ENCODE measurements around the gene ESRRA. TPM values are rescaled to one million over a fixed set of nuclear protein-coding genes. Genes with fewer than 3 reads are reported as not detected.

Gene ESRRA
- polyA plus RNA-seq, 1 donor (not counting 4 experiments of a cell fraction or from before 2014, with no cell fraction given), result 20.8 TPM

DNA sequence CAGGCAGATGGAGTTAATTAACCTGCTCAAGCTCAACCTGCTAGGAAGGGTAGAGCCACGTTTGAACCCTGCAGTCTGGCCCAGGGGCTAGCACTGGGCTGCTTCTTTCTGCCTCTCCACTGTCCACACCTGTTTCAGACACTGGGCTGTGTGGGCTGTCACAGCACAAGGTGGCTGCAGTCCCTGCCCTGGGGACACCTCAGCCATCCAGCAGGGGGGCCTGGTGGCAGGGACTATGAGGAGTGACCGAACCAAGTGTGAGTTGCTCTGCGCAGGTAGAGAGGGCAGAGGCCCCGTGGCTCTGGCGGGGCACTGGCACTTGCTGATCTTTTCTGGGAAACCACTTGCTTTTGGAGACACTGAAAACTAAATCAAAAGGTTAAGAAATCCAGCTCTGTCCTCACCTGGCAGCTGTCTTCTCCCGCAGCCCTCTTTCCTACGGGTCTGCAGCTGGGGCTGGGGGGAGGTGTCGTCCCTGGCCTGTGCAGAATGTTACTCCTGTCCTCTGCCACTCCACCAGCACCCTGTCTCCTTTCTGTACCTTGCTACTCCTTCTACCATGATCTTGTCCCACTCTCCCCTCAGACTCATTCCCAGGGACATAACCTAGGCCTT lies 26.6 kb upstream of the ESRRA start:
- Histone ChIP-seq H3K27ac (ENCODE audit: control insufficient read depth, insufficient read depth, low read length) (no peak overlapping the region), H2AFZ (ENCODE audit: control insufficient read depth, low read length) (no peak overlapping the region), H3K27me3 (ENCODE audit: control insufficient read depth, extremely low read depth, insufficient read depth, low read length) (no peaks in the 10 kb centered on the region), H3K4me2 (ENCODE audit: control insufficient read depth, extremely low read depth, insufficient read depth, low read depth, low read length) (no peak overlapping the region), H3K36me3 (ENCODE audit: control insufficient read depth in 2 of 2, extremely low read depth in 1 of 2, insufficient read depth in 2 of 2, low read length in 2 of 2) (peaks cover 12 to 19% of the 10 kb centered on the region in 2 experiments), H3K79me2 (ENCODE audit: control insufficient read depth, insufficient read depth, low read length) (peaks cover 12% of the 10 kb centered on the region), H3K4me1 (ENCODE audit: control insufficient read depth, extremely low read depth, insufficient read depth, low read length) (peaks cover 22% of the 10 kb centered on the region), H3K9ac (ENCODE audit: control insufficient read depth, extremely low read depth, insufficient read depth, low read length) (no peak overlapping the region), H3K9me1 (ENCODE audit: control insufficient read depth, extremely low read depth, insufficient read depth, low read length) (no peaks in the 10 kb centered on the region), H3K4me3 (ENCODE audit: control insufficient read depth in 2 of 3, extremely low read depth in 1 of 3, insufficient read depth in 2 of 3, low read depth in 1 of 3, low read length in 3 of 3) (no peak overlapping the region), H3K9me3 (ENCODE audit: control insufficient read depth, low read depth, low read length) (no peaks in the 10 kb centered on the region), H4K20me1 (ENCODE audit: control insufficient read depth, extremely low read depth, insufficient read depth, low read length) (no peaks in the 10 kb centered on the region)
- dilution Hi-C loops (cut with MboI; ENCODE audit: extremely low pct_ligation_motif_present, low sequenced_read_pairs), result no loop called here
- DNase-seq (ENCODE audit: low read depth, low spot score) (no peak), FAIRE-seq (no peak)
- TF ChIP-seq EZH2 (IDR thresholded peaks at IDR 0.05; ENCODE audit: low read length), result no peak
- TF ChIP-seq, protein P1, sequence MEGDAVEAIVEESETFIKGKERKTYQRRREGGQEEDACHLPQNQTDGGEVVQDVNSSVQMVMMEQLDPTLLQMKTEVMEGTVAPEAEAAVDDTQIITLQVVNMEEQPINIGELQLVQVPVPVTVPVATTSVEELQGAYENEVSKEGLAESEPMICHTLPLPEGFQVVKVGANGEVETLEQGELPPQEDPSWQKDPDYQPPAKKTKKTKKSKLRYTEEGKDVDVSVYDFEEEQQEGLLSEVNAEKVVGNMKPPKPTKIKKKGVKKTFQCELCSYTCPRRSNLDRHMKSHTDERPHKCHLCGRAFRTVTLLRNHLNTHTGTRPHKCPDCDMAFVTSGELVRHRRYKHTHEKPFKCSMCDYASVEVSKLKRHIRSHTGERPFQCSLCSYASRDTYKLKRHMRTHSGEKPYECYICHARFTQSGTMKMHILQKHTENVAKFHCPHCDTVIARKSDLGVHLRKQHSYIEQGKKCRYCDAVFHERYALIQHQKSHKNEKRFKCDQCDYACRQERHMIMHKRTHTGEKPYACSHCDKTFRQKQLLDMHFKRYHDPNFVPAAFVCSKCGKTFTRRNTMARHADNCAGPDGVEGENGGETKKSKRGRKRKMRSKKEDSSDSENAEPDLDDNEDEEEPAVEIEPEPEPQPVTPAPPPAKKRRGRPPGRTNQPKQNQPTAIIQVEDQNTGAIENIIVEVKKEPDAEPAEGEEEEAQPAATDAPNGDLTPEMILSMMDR (optimal IDR thresholded peaks at IDR 0.05 in 1 of 3, IDR thresholded peaks at IDR 0.05 in 1 of 3, conservative IDR thresholded peaks at IDR 0.05 in 1 of 3; ENCODE audit: extremely low read depth in 1 of 3, insufficient read depth in 2 of 3, low read length in 3 of 3), result no peak

DNA sequence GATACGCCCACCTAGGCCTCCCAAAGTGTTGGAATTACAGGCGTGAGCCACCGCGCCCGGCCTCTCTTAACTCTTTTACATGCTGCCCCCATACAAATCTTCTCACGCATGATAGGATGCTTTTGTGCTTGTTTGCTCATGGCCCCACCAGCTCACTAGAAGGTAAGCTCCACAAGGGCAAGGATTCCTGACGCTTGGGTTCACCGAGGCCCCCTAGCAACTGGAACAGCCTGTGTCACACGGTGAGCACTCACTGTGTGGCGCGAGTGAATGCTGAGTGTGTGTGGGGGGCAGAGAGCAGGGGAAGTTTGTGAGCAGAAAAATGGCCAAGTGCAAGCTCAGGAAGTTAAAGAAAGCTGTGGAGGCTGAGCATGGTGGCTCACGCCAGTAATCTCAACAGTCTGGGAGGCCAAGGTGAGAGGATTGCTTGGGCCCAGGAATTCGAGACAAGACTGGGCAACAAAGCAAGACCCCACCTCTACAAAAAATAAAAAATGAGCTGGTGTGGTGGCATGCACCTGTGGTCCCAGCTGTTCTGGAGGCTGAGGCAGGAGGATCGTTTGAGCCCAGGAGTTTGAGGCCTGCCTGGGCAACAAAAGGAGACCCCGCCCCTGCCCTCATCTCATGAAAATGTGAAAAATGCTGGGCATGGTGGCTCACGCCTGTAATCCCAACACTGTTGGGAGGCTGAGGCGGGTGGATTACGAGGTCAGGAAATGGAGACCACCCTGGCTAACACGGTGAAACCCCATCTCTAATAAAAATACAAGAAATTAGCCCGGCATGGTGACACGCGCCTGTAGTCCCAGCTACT lies 23.2 kb upstream of the ESRRA start:
- dilution Hi-C loops (cut with MboI; ENCODE audit: extremely low pct_ligation_motif_present, low sequenced_read_pairs), result no loop called here
- no peaks in the 10 kb centered on the region for H3K27me3 ChIP-seq (ENCODE audit: control insufficient read depth, extremely low read depth, insufficient read depth, low read length)
- H3K4me3 ChIP-seq (ENCODE audit: control insufficient read depth in 2 of 3, extremely low read depth in 1 of 3, insufficient read depth in 2 of 3, low read depth in 1 of 3, low read length in 3 of 3), result no peak overlapping the region
- no peaks in the 10 kb centered on the region for H3K9me3 ChIP-seq (ENCODE audit: control insufficient read depth, low read depth, low read length)
- peaks cover 13% of the 10 kb centered on the region for H3K79me2 ChIP-seq (ENCODE audit: control insufficient read depth, insufficient read depth, low read length)
- H3K9ac ChIP-seq (ENCODE audit: control insufficient read depth, extremely low read depth, insufficient read depth, low read length), result no peak overlapping the region
- H4K20me1 ChIP-seq (ENCODE audit: control insufficient read depth, extremely low read depth, insufficient read depth, low read length), result no peaks in the 10 kb centered on the region
- H3K27ac ChIP-seq (ENCODE audit: control insufficient read depth, insufficient read depth, low read length), result no peak overlapping the region
- H2AFZ ChIP-seq (ENCODE audit: control insufficient read depth, low read length), result no peak overlapping the region
- H3K9me1 ChIP-seq (ENCODE audit: control insufficient read depth, extremely low read depth, insufficient read depth, low read length), result no peaks in the 10 kb centered on the region
- DNase-seq (ENCODE audit: low read depth, low spot score) (no peak), FAIRE-seq (no peak)
- TF ChIP-seq, protein P1 (optimal IDR thresholded peaks at IDR 0.05 in 1 of 3, IDR thresholded peaks at IDR 0.05 in 1 of 3, conservative IDR thresholded peaks at IDR 0.05 in 1 of 3; ENCODE audit: extremely low read depth in 1 of 3, insufficient read depth in 2 of 3, low read length in 3 of 3), result no peak
- TF ChIP-seq EZH2 (IDR thresholded peaks at IDR 0.05; ENCODE audit: low read length), result no peak
- H3K36me3 ChIP-seq (ENCODE audit: control insufficient read depth in 2 of 2, extremely low read depth in 1 of 2, insufficient read depth in 2 of 2, low read length in 2 of 2), result peaks cover 11 to 19% of the 10 kb centered on the region in 2 experiments
- H3K4me2 ChIP-seq (ENCODE audit: control insufficient read depth, extremely low read depth, insufficient read depth, low read depth, low read length), result no peak overlapping the region
- peaks cover 14% of the 10 kb centered on the region for H3K4me1 ChIP-seq (ENCODE audit: control insufficient read depth, extremely low read depth, insufficient read depth, low read length)
